Mesenchymal stem cell (in vitro differentiated cells and primary cell): Measurements from ENCODE around the gene SPTSSA.

ENCODE experiments used
- DNase-seq: peaks from one replicate; pipeline ENCODE4 v3.0.0-alpha.2; 2013
- H2AFZ ChIP-seq: one replicate; pipeline ENCODE4 v1.6.1; 2013; ENCODE audit warnings: low read depth, mild to moderate bottlenecking, control low read depth, inconsistent platforms, low read length, moderate library complexity
- H2AK5ac ChIP-seq: 2 replicates; pipeline ENCODE4 v1.6.1; 2013; ENCODE audit warnings: low read length, moderate library complexity, mild to moderate bottlenecking, inconsistent platforms; ENCODE audit not compliant: severe bottlenecking
- H2BK120ac ChIP-seq: one replicate; pipeline ENCODE4 v1.6.1; 2013; ENCODE audit warnings: low read depth, mild to moderate bottlenecking, inconsistent platforms, low read length, moderate library complexity
- H2BK12ac ChIP-seq, 2 experiments: one replicate each; pipeline ENCODE4 v1.6.1; 2013; ENCODE audit warnings: inconsistent platforms in 2 of 2, low read length in 2 of 2, mild to moderate bottlenecking in 2 of 2, moderate library complexity in 2 of 2, control low read depth in 1 of 2
- H2BK15ac ChIP-seq: one replicate; pipeline ENCODE4 v1.6.1; 2013; ENCODE audit warnings: mild to moderate bottlenecking, low read depth, inconsistent platforms; ENCODE audit not compliant: poor library complexity, severe bottlenecking
- H2BK5ac ChIP-seq: 2 replicates; pipeline ENCODE4 v1.6.1; 2013; ENCODE audit warnings: low read depth, mild to moderate bottlenecking, low read length, control low read depth, inconsistent platforms; ENCODE audit not compliant: poor library complexity, severe bottlenecking
- H3K14ac ChIP-seq, 2 experiments: one replicate each; pipeline ENCODE4 v1.6.1; 2013; ENCODE audit warnings: inconsistent platforms in 2 of 2, low read length in 2 of 2, control low read depth in 1 of 2, mild to moderate bottlenecking in 1 of 2, moderate library complexity in 1 of 2
- H3K18ac ChIP-seq, 2 experiments: one replicate each; pipeline ENCODE4 v1.6.1; 2013; ENCODE audit warnings: inconsistent platforms in 2 of 2, low read length in 2 of 2, control low read depth in 1 of 2, low read depth in 1 of 2, mild to moderate bottlenecking in 1 of 2
- H3K23ac ChIP-seq, 2 experiments: one replicate each; pipeline ENCODE4 v1.6.1; 2013; ENCODE audit warnings: inconsistent platforms in 2 of 2, low read length in 2 of 2, mild to moderate bottlenecking in 2 of 2, moderate library complexity in 2 of 2, control low read depth in 1 of 2
- H3K27ac ChIP-seq: 2 replicates; pipeline ENCODE4 v1.5.1; 2013; ENCODE audit warnings: mild to moderate bottlenecking, moderate library complexity, low read length, control low read depth, inconsistent platforms; ENCODE audit not compliant: poor library complexity, severe bottlenecking
- H3K27me3 ChIP-seq, 2 experiments: 2 replicates each; pipeline versions ENCODE4 v1.6.1 to v1.7.0; 2013; ENCODE audit warnings: low read length in 2 of 2, mild to moderate bottlenecking in 2 of 2, moderate library complexity in 2 of 2, control low read depth in 1 of 2, inconsistent platforms in 1 of 2; ENCODE audit not compliant: control insufficient read depth in 1 of 2, insufficient read depth in 1 of 2
- H3K36me3 ChIP-seq, 2 experiments: 2 replicates each; pipeline versions ENCODE4 v1.6.1 to v1.7.0; 2013; ENCODE audit warnings: low read length in 2 of 2, control low read depth in 1 of 2, inconsistent platforms in 1 of 2, low read depth in 1 of 2, mild to moderate bottlenecking in 1 of 2; ENCODE audit not compliant: insufficient read depth in 2 of 2, control insufficient read depth in 1 of 2
- H3K4ac ChIP-seq, 2 experiments: one replicate each; pipeline ENCODE4 v1.6.1; 2013; ENCODE audit warnings: inconsistent platforms in 2 of 2, low read length in 2 of 2, mild to moderate bottlenecking in 2 of 2, moderate library complexity in 2 of 2, control low read depth in 1 of 2, low read depth in 1 of 2
- H3K4me1 ChIP-seq: 2 replicates; pipeline ENCODE4 v1.6.1; 2013; ENCODE audit warnings: low read depth, low read length, control low read depth; ENCODE audit not compliant: control insufficient read depth, insufficient read depth
- H3K4me2 ChIP-seq: 2 replicates; pipeline ENCODE4 v1.6.1; 2013; ENCODE audit warnings: low read length, mild to moderate bottlenecking, inconsistent platforms; ENCODE audit not compliant: poor library complexity, severe bottlenecking
- H3K4me3 ChIP-seq, 2 experiments: 2 replicates each; pipeline versions ENCODE4 v1.5.1 to v1.7.0; 2013; ENCODE audit warnings: low read length in 2 of 2, mild to moderate bottlenecking in 2 of 2, control low read depth in 1 of 2, low read depth in 1 of 2; ENCODE audit not compliant: insufficient read depth in 1 of 2
- H3K79me1 ChIP-seq: replicated peaks from 2 replicates; pipeline ENCODE4 v1.6.1; 2013; ENCODE audit warnings: mild to moderate bottlenecking, control low read depth, low read length, inconsistent platforms; ENCODE audit not compliant: poor library complexity, severe bottlenecking
- H3K9ac ChIP-seq: 2 replicates; pipeline ENCODE4 v1.7.0; 2013; ENCODE audit warnings: mild to moderate bottlenecking, low read length, moderate library complexity
- H3K9me3 ChIP-seq: 2 replicates; pipeline ENCODE4 v1.7.0; 2013; ENCODE audit warnings: mild to moderate bottlenecking, low read length; ENCODE audit not compliant: control insufficient read depth
- H4K8ac ChIP-seq: one replicate; pipeline ENCODE4 v1.6.1; 2013; ENCODE audit warnings: inconsistent platforms, mild to moderate bottlenecking, low read length, moderate library complexity
- H4K91ac ChIP-seq: one replicate; pipeline ENCODE4 v1.6.1; 2013; ENCODE audit warnings: mild to moderate bottlenecking, low read length, inconsistent platforms
- WGBS: methylation state at CpG from one replicate; pipeline ENCODE4 v1.1.7; 2013; ENCODE audit warnings: mixed read lengths; 5-methylcytosine and 5-hydroxymethylcytosine counted together

The SPTSSA gene

DNA sequence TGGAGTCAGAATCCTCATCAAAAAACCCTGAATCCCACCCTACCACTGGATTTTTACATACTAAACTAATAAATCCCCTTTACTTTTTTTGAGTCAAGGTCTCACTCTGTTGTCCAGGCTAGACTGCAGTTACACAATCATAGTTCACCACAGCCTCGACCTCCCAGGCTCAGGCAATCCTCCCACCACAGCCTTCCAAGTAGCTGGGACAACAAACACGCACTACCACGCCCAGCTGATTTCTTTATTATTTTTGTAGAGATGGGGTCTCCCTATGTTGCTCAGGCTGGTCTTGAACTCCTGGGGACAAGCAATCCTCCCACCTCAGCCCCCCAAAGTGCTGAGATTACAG is 24.3 kb downstream of the SPTSSA start:
- H3K9ac ChIP-seq = no peak overlapping the region
- no peak overlapping the region for H3K4me2 ChIP-seq
- H2AFZ ChIP-seq = no peak overlapping the region
- peaks cover 3% of the 10 kb centered on the region for H3K4me1 ChIP-seq
- H3K23ac ChIP-seq = no peak overlapping the region
- H2BK15ac ChIP-seq = no peak overlapping the region
- WGBS = 100% methylated on average over 3 of the region's 3 CpGs
- no peak overlapping the region for H2BK120ac ChIP-seq
- peaks cover 20% of the 10 kb centered on the region for H3K79me1 ChIP-seq
- H3K14ac ChIP-seq = no peak overlapping the region
- H3K18ac ChIP-seq = peak overlapping the region in 1 of 2 experiments; percentile 21
- H3K9me3 ChIP-seq = no peaks in the 10 kb centered on the region
- no peak overlapping the region for H3K4ac ChIP-seq
- peaks cover 0 to 6% of the 10 kb centered on the region in 2 experiments for H3K36me3 ChIP-seq
- no peak overlapping the region for H2AK5ac ChIP-seq
- no peaks in the 10 kb centered on the region for H3K27me3 ChIP-seq
- no peak overlapping the region for H3K27ac ChIP-seq
- H2BK12ac ChIP-seq = no peak overlapping the region
- H4K91ac ChIP-seq = no peak overlapping the region
- no peak overlapping the region for H4K8ac ChIP-seq
- no peak for DNase-seq
- H3K4me3 ChIP-seq = no peak overlapping the region
- H2BK5ac ChIP-seq = no peak overlapping the region

DNA sequence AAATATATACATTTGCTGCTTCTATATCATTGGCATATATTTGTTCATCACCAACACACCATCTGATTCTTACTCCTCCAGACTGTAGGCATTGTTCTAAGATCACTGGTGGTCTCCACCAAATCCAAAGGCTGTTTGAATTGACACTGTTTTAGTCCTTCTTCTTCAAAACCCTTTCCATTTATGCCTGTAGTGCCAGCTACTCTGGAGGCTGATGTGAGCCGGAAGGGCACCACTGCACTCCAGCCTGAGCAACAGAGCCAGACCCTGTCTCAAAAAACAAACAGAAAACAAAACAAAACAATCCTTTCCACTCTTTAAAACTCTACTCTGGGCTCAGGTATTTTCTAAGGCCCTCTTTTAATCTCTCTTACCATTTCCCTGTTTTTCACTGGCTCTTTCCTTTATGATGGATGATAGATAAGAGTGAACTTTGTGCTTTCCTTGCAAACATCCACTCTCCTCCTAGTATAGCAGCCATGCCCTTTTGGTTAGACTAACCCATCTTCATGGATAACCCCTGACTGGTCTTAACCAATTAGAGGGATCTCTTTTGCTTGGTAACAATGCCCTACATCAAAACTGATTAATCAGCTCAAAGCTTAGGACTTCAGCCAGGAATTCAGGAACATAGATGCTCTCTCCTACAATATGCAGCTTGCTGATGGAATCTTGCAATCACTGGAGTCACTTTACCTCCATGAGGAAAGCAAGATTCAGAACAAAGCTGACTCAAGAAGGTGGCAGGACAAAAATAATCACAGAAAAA is 24.9 kb downstream of the SPTSSA start:
- Histone ChIP-seq H3K79me1 (peaks cover 14% of the 10 kb centered on the region), H3K4me3 (no peak overlapping the region), H3K23ac (no peak overlapping the region), H2AK5ac (no peak overlapping the region), H3K9ac (no peak overlapping the region), H2BK5ac (no peak overlapping the region), H2AFZ (no peak overlapping the region), H3K27me3 (no peaks in the 10 kb centered on the region), H3K4me2 (no peak overlapping the region), H2BK120ac (no peak overlapping the region), H3K4ac (no peak overlapping the region), H3K18ac (peak overlapping the region in 1 of 2 experiments; percentile 37), H3K27ac (peak overlapping the region; percentile 12), H3K14ac (no peak overlapping the region), H4K91ac (no peak overlapping the region), H4K8ac (no peak overlapping the region), H3K4me1 (peaks cover 3% of the 10 kb centered on the region), H3K36me3 (peaks cover 0 to 6% of the 10 kb centered on the region in 2 experiments), H2BK15ac (no peak overlapping the region), H3K9me3 (no peaks in the 10 kb centered on the region), H2BK12ac (peak overlapping the region in 1 of 2 experiments; percentile 59)
- 93% methylated on average over 1 of the region's 1 CpG for WGBS
- no peak for DNase-seq

DNA sequence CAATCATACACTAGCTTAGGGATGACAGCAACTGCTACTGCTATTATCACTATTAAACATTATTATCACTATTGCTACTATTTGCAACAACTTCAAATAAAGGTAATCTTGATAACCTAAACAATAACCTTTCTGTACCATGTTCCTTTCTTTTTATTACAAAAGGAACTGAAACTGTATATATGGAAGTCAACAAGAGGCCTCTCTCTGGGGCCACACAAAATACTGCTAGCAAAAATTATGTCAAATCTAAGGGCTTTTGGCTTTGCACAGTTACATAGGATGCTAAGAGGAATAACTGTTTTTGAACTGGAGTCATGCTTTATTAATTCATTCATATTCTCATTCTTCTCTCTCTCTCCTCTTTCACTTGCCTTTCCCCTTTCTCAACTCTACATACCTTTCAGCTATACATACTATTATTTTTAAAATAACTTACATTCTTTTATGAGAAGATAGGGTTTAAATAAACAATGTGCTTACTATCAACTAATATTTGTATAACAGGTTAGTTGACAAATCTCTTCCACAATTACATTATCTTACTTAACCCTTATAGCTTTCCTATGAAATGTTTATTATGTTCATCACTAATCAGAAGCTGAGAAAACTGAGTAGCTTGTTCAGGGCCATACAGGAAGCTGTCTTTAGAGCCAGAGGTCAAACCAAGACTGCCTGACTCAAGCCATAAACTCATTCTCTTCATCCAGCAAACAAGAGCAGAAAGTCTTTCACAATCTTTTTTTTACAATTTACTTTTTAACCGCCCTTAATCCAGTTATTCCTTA is 25.7 kb downstream of the SPTSSA start:
- no peak overlapping the region for H2BK12ac ChIP-seq
- no peak overlapping the region for H3K18ac ChIP-seq
- no peaks in the 10 kb centered on the region for H3K9me3 ChIP-seq
- no peak overlapping the region for H3K4me3 ChIP-seq
- H2BK120ac ChIP-seq = no peak overlapping the region
- WGBS = no CpG with 5 or more reads among the region's 1 CpG
- peaks cover 3% of the 10 kb centered on the region for H3K4me1 ChIP-seq
- H3K27me3 ChIP-seq = no peaks in the 10 kb centered on the region
- H4K8ac ChIP-seq = no peak overlapping the region
- H3K36me3 ChIP-seq = peaks cover 0 to 6% of the 10 kb centered on the region in 2 experiments
- peaks cover 10% of the 10 kb centered on the region for H3K79me1 ChIP-seq
- no peak overlapping the region for H2BK5ac ChIP-seq
- no peak overlapping the region for H3K23ac ChIP-seq
- no peak overlapping the region for H3K27ac ChIP-seq
- H3K4ac ChIP-seq = no peak overlapping the region
- no peak overlapping the region for H2AFZ ChIP-seq
- no peak overlapping the region for H2BK15ac ChIP-seq
- H3K4me2 ChIP-seq = no peak overlapping the region
- H2AK5ac ChIP-seq = no peak overlapping the region
- peak; percentile 83 for DNase-seq
- H3K14ac ChIP-seq = no peak overlapping the region
- no peak overlapping the region for H3K9ac ChIP-seq
- H4K91ac ChIP-seq = no peak overlapping the region

DNA sequence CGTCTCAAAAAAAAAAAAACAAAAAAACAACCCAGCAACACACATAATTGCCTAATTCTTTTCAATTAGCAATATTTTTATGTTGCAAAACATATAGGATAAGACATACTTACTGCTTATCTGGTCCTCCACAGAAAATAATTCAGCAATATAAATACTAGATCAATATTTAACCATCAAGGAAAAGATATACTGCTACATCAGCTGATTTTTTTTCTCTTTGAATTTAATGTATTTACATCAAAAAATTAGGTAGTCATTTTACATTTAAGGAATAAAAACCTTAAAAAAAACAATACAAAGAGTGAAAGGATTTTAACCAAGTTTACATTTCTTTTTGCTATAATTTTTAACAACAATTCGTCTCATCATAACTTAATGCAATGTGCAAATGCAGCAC is 28.1 kb downstream of the SPTSSA start:
- Histone ChIP-seq H2BK15ac (no peak overlapping the region), H2BK120ac (no peak overlapping the region), H2AFZ (no peak overlapping the region), H3K4ac (no peak overlapping the region), H2BK12ac (no peak overlapping the region), H4K91ac (no peak overlapping the region), H2AK5ac (no peak overlapping the region), H3K4me3 (no peak overlapping the region), H3K9me3 (no peaks in the 10 kb centered on the region), H3K79me1 (peaks cover 5% of the 10 kb centered on the region), H2BK5ac (no peak overlapping the region), H4K8ac (no peak overlapping the region), H3K18ac (no peak overlapping the region), H3K9ac (no peak overlapping the region), H3K27me3 (no peaks in the 10 kb centered on the region), H3K36me3 (peaks cover 0 to 6% of the 10 kb centered on the region in 2 experiments), H3K27ac (no peak overlapping the region), H3K4me2 (no peak overlapping the region), H3K4me1 (peaks cover 2% of the 10 kb centered on the region), H3K23ac (no peak overlapping the region), H3K14ac (no peak overlapping the region)
- WGBS = no CpG with 5 or more reads among the region's 2 CpGs
- DNase-seq = no peak
